HepG2 (cell line): ENCODE results near the gene PSMD12. TPM values are rescaled to one million over a fixed set of nuclear protein-coding genes. Genes with fewer than 3 reads are reported as not detected.

Experiments used
- ATAC-seq: fragments of 200-7000 bp; cut with Tn5 transposase; 3 replicates; pipeline ENCODE4 v1.9.1; 2020; ENCODE audit warnings: mild to moderate bottlenecking, moderate library complexity
- BruUV-seq: library from RNA; stranded (reverse); fragments of 400-500 nt; replicated peaks from 2 replicates; lab custom pipeline; 2021; lab: Mats Ljungman, UMichigan
- CTCF ChIA-PET: fragments of 300-600 bp; formaldehyde crosslinking; extraction: SDS; loops from one replicate; lab custom pipeline; 2021; ENCODE audit warnings: low total read pairs, inconsistent platforms, low intra/inter-chr PET ratio; lab: Yijun Ruan, JAX
- POLR2A ChIA-PET: fragments of 350-600 bp; sonication (Branson Sonifier 250); formaldehyde crosslinking; loops from one replicate; lab custom pipeline; 2020; ENCODE audit warnings: antibody characterized with exemption, inconsistent platforms; lab: Yijun Ruan, JAX
- DNase-seq: peaks from one replicate; pipeline ENCODE4 v3.0.0-alpha.2; 2015; ENCODE audit warnings: low spot score
- FAIRE-seq: peaks from 3 replicates; lab custom pipeline; 2011; peaks lifted over from hg19 to GRCh38; lab: Jason Lieb, UNC
- H2AFZ ChIP-seq: one replicate; pipeline ENCODE4 v1.6.1; 2011; ENCODE audit warnings: low read length, inconsistent platforms
- H3K27ac ChIP-seq: fragments of 300-600 bp; 3 replicates; pipeline ENCODE4 v1.8.0; 2011; ENCODE audit warnings: mixed run types, mild to moderate bottlenecking, mixed read lengths, low read length, inconsistent platforms; ENCODE audit not compliant: insufficient read depth; ENCODE audit errors: extremely low read length
- H3K27me3 ChIP-seq, 2 experiments: fragments of 200-600 bp in 1 of 2; 2 replicates in 1 of 2; 3 replicates in 1 of 2; pipeline versions ENCODE4 v1.6.0 to v1.8.0; 2011; ENCODE audit warnings: low read length in 2 of 2, mild to moderate bottlenecking in 2 of 2, moderate library complexity in 2 of 2, inconsistent platforms in 1 of 2; ENCODE audit not compliant: insufficient read depth in 2 of 2, control insufficient read depth in 1 of 2
- H3K36me3 ChIP-seq, 2 experiments: fragments of 200-600 bp in 1 of 2; replicated peaks in 1 of 2; 2 replicates in 1 of 2; 3 replicates in 1 of 2; pipeline versions ENCODE4 v1.5.1 to v1.8.0; 2011; ENCODE audit warnings: low read length in 2 of 2, inconsistent platforms in 1 of 2; ENCODE audit not compliant: insufficient read depth in 2 of 2, control insufficient read depth in 1 of 2
- H3K4me1 ChIP-seq: 2 replicates; pipeline ENCODE4 v1.5.1; 2012; ENCODE audit warnings: low read length, inconsistent platforms; ENCODE audit not compliant: insufficient read depth
- H3K4me2 ChIP-seq: 2 replicates; pipeline ENCODE4 v1.6.0; 2011; ENCODE audit warnings: low read depth, low read length, inconsistent platforms
- H3K4me3 ChIP-seq, 3 experiments: fragments of 200-600 bp in 1 of 3; sonication (generic), shearing (Covaris generic) in 1 of 3; replicated peaks in 1 of 3; 2 replicates each; pipeline ENCODE4 v1.5.1; 2011 to 2016; ENCODE audit warnings: low read length in 3 of 3, inconsistent platforms in 2 of 3, low read depth in 2 of 3, mild to moderate bottlenecking in 2 of 3, control low read depth in 1 of 3, mixed read lengths in 1 of 3; ENCODE audit not compliant: insufficient read depth in 1 of 3
- H3K79me2 ChIP-seq: one replicate; pipeline ENCODE4 v1.6.1; 2011; ENCODE audit warnings: low read length, inconsistent platforms; ENCODE audit not compliant: insufficient read depth
- H3K9ac ChIP-seq: 2 replicates; pipeline ENCODE4 v1.6.0; 2011; ENCODE audit warnings: mild to moderate bottlenecking, low read depth, low read length, inconsistent platforms; ENCODE audit not compliant: insufficient read depth
- H3K9me3 ChIP-seq: 2 replicates; pipeline ENCODE4 v1.5.1; 2012; ENCODE audit warnings: mild to moderate bottlenecking, low read length
- H4K20me1 ChIP-seq: 2 replicates; pipeline ENCODE4 v1.6.0; 2011; ENCODE audit warnings: inconsistent platforms, mild to moderate bottlenecking, low read length, moderate library complexity; ENCODE audit not compliant: insufficient read depth
- ARID2 ChIP-seq: sonication (generic); formaldehyde crosslinking; IDR thresholded peaks from 2 replicates; pipeline ENCODE4 v1.8.1; 2022; ENCODE audit warnings: mild to moderate bottlenecking, missing genetic modification reagents, borderline replicate concordance
- BORCS8-MEF2B ChIP-seq: sonication (generic); formaldehyde crosslinking; IDR thresholded peaks from 2 replicates; pipeline ENCODE4 v1.8.0; 2022; ENCODE audit warnings: mild to moderate bottlenecking, missing genetic modification reagents
- CTCF ChIP-seq: sonication (generic); formaldehyde crosslinking; IDR thresholded peaks from 2 replicates; pipeline ENCODE4 v1.5.0; 2020; ENCODE audit warnings: mild to moderate bottlenecking, missing genetic modification reagents, moderate library complexity
- FOXK2 ChIP-seq: fragments of 450-650 bp; IDR thresholded peaks from 2 replicates; pipeline ENCODE4 v1.6.1; 2016
- GFI1 ChIP-seq: sonication (generic); formaldehyde crosslinking; IDR thresholded peaks from 2 replicates; pipeline ENCODE4 v1.5.0; 2020; ENCODE audit warnings: missing genetic modification reagents, mild to moderate bottlenecking, borderline replicate concordance
- HDAC2 ChIP-seq: sonication (generic); formaldehyde crosslinking; IDR thresholded peaks from 2 replicates; pipeline ENCODE4 v1.4.0; 2020; ENCODE audit warnings: missing genetic modification reagents
- IRF1 ChIP-seq: sonication (generic); formaldehyde crosslinking; IDR thresholded peaks from 2 replicates; pipeline ENCODE4 v1.4.0; 2020; ENCODE audit warnings: low read depth, mild to moderate bottlenecking, missing genetic modification reagents
- MXD1 ChIP-seq: sonication (generic); formaldehyde crosslinking; IDR thresholded peaks from 2 replicates; pipeline ENCODE4 v1.4.0; 2020; ENCODE audit warnings: mild to moderate bottlenecking, missing genetic modification reagents
- MZF1 ChIP-seq: sonication (generic); formaldehyde crosslinking; IDR thresholded peaks from 2 replicates; pipeline ENCODE4 v1.8.1; 2023; ENCODE audit warnings: mild to moderate bottlenecking, missing genetic modification reagents, borderline replicate concordance
- NKX3-1 ChIP-seq: sonication (generic); formaldehyde crosslinking; IDR thresholded peaks from 2 replicates; pipeline ENCODE4 v1.5.0; 2020; ENCODE audit warnings: missing genetic modification reagents
- PHF5A ChIP-seq: IDR thresholded peaks from one replicate; pipeline ENCODE4 v1.6.1; 2018; ENCODE audit warnings: low read depth, missing genetic modification reagents; ENCODE audit not compliant: unreplicated experiment
- SOX13 ChIP-seq, 3 experiments: fragments of 450-650 bp in 1 of 3; sonication (generic) in 1 of 3; formaldehyde crosslinking in 1 of 3; IDR thresholded peaks in 2 of 3; conservative IDR thresholded peaks in 1 of 3; 2 replicates each; pipeline versions ENCODE4 v1.5.0 to v1.6.1; 2016 to 2020; ENCODE audit warnings: antibody characterized with exemption in 1 of 3, mild to moderate bottlenecking in 1 of 3, missing compliant biosample characterization in 1 of 3, missing genetic modification reagents in 1 of 3, moderate library complexity in 1 of 3
- SRF ChIP-seq: IDR thresholded peaks from 2 replicates; pipeline ENCODE4 v1.6.1; 2011; ENCODE audit warnings: mild to moderate bottlenecking, low read depth, low read length, moderate library complexity
- SRSF9 ChIP-seq: fragments of 200-400 bp; formaldehyde crosslinking; IDR thresholded peaks from 2 replicates; pipeline ENCODE4 v1.6.1; 2018; ENCODE audit warnings: borderline replicate concordance, mild to moderate bottlenecking, low read depth, low read length; ENCODE audit not compliant: insufficient read depth, poor library complexity, severe bottlenecking
- STAG1 ChIP-seq: sonication (generic); formaldehyde crosslinking; IDR thresholded peaks from 2 replicates; pipeline ENCODE4 v1.4.0; 2020; ENCODE audit warnings: missing genetic modification reagents
- ZNF143 ChIP-seq: sonication (generic); formaldehyde crosslinking; IDR thresholded peaks from 2 replicates; pipeline ENCODE4 v1.4.0; 2020; ENCODE audit warnings: missing genetic modification reagents
- ZNF577 ChIP-seq: sonication (generic); formaldehyde crosslinking; IDR thresholded peaks from 2 replicates; pipeline ENCODE4 v1.4.0; 2020; ENCODE audit warnings: mild to moderate bottlenecking, low read depth, missing genetic modification reagents, borderline replicate concordance
- ZNF674 ChIP-seq: sonication (generic); formaldehyde crosslinking; IDR thresholded peaks from 2 replicates; pipeline ENCODE4 v1.5.0; 2020; ENCODE audit warnings: low read depth, mild to moderate bottlenecking, missing genetic modification reagents
- ZNF839 ChIP-seq: sonication (generic); formaldehyde crosslinking; IDR thresholded peaks from 2 replicates; pipeline ENCODE4 v1.4.0; 2020; ENCODE audit warnings: missing genetic modification reagents, mild to moderate bottlenecking, borderline replicate concordance
- ZSCAN12 ChIP-seq: sonication (generic); formaldehyde crosslinking; IDR thresholded peaks from 2 replicates; pipeline ENCODE4 v1.9.0; 2021; ENCODE audit warnings: mild to moderate bottlenecking, missing genetic modification reagents
- WGBS: methylation state at CpG from one replicate; pipeline ENCODE4 v1.1.6; 2017; ENCODE audit warnings: low lambda C conversion rate; 5-methylcytosine and 5-hydroxymethylcytosine counted together
- in situ Hi-C: cut with HindIII; loops from 2 replicates; pipeline ENCODE4 v1.10.0; 2017; ENCODE audit warnings: low pct_unique_long_range_greater_than_20kb; ENCODE audit not compliant: extremely low pct_ligation_motif_present
- intact Hi-C: fragments of 100-400 bp; cut with micrococcal nuclease; formaldehyde crosslinking; loops from one replicate; pipeline ENCODE4 v1.10.0; 2022; ENCODE audit not compliant: unreplicated experiment
- polyA plus RNA-seq, 8 experiments: library from polyadenylated mRNA; depleted of rRNA in 3 of 8; stranded (reverse) in 7 of 8; unstranded in 1 of 8; fragments of >200 nt; fragmentation: Illumina TruSeq in 4 of 8; extraction: Trizol in 4 of 8; gene quantifications; 2 replicates each; pipeline versions ENCODE4 v1.2.1 to v1.2.3, GENCODE V29; 2011 to 2016; ENCODE audit warnings: low read depth in 4 of 8, missing spikeins in 1 of 8, mixed read lengths in 1 of 8; ENCODE audit not compliant: insufficient read depth in 1 of 8
- total RNA-seq, 5 experiments: library from RNA; depleted of rRNA; stranded (reverse); fragments of >200 nt; fragmentation: Illumina TruSeq; extraction: Trizol; gene quantifications; 2 replicates each; pipeline ENCODE4 v1.2.3, GENCODE V29; 2016; ENCODE audit warnings: low read depth in 1 of 5

The PSMD12 gene
- total and polyA plus RNA-seq, 2 of the 13 experiments (the other 11 are each of a cell fraction or from before 2014, with no cell fraction given): 27.4 to 71.7 TPM

- TF ChIP-seq ZNF143 (CRISPR knock-in tag) (no peak), ZNF674 (no peak), MXD1 (no peak), SRF (peak; percentile 56; the same call in 1 of the 2 replicates), NKX3-1 (CRISPR knock-in tag) (no peak), IRF1 (CRISPR knock-in tag) (no peak), CTCF (CRISPR knock-in tag) (peak; percentile 34), ZNF577 (CRISPR knock-in tag) (no peak), FOXK2 (no peak), STAG1 (peak; percentile 31)
These were observed 6.2 kb downstream of the PSMD12 start (continued) for GRCh38 chr17:67359960-67360791.

- ATAC-seq: no peak
- POLR2A ChIA-PET: no interaction called here
- Histone ChIP-seq H3K27ac (no peak overlapping the region), H3K9me3 (no peaks in the 10 kb centered on the region), H3K4me3 (no peak overlapping the region), H3K36me3 (peaks cover 17 to 77% of the 10 kb centered on the region in 2 experiments), H3K79me2 (peaks cover 62% of the 10 kb centered on the region), H3K4me1 (peaks cover 26% of the 10 kb centered on the region), H3K27me3 (no peaks in the 10 kb centered on the region), H3K9ac (no peak overlapping the region), H4K20me1 (peaks cover 35% of the 10 kb centered on the region), H3K4me2 (no peak overlapping the region), H2AFZ (no peak overlapping the region)
- 95% methylated on average over 2 of the region's 2 CpGs for WGBS
- CTCF ChIA-PET: no interaction called here
- no peak for FAIRE-seq
- no TSS peak for BruUV-seq
- intact Hi-C loops (no loop called here), in situ Hi-C loops (no loop called here)
- no peak for DNase-seq
- TF ChIP-seq ARID2 (CRISPR knock-in tag) (no peak), MZF1 (CRISPR knock-in tag) (no peak), ZSCAN12 (CRISPR knock-in tag) (no peak), BORCS8-MEF2B (no peak), PHF5A (CRISPR knock-in tag) (no peak), HDAC2 (CRISPR knock-in tag) (no peak), GFI1 (CRISPR knock-in tag) (no peak), ZNF839 (no peak), SOX13 (IDR thresholded peaks at IDR 0.05) (no peak), SOX13 (CRISPR knock-in tag; conservative IDR thresholded peaks at IDR 0.05 in 1 of 2, IDR thresholded peaks at IDR 0.05 in 1 of 2) (no peak), MXD1 (no peak), SRSF9 (no peak)
These were observed 7.8 kb downstream of the PSMD12 start for GRCh38 chr17:67358612-67359011.
